ENCODE measurements around the gene PCDH9.

PCDH9 gene

GRCh38 chr13:66430728-66431127 lies 799.4 kb downstream of the PCDH9 start:
- Histone ChIP-seq H3K9me2 (replicated peaks; ENCODE audit: low read depth, low read length) (no peaks in the 10 kb centered on the region), H3K4me1 (ENCODE audit: insufficient read depth, low read length, poor library complexity, severe bottlenecking) (no peaks in the 10 kb centered on the region), H3K79me2 (ENCODE audit: insufficient read depth, low read length) (no peaks in the 10 kb centered on the region), H3K36me3 (ENCODE audit: insufficient read depth, low read length) (no peaks in the 10 kb centered on the region), H3K4me3 (ENCODE audit: low read length, poor library complexity, severe bottlenecking) (no peak overlapping the region), H3F3A (ENCODE audit: low read depth) (no peaks in the 10 kb centered on the region), H3K27me3 (ENCODE audit: insufficient read depth, low read length, poor library complexity, severe bottlenecking) (no peaks in the 10 kb centered on the region), H2AFZ (ENCODE audit: low read length) (no peak overlapping the region), H3K9me3 (ENCODE audit: insufficient read depth, low read depth, low read length) (no peaks in the 10 kb centered on the region), H3K9ac (ENCODE audit: low read depth, low read length, poor library complexity, severe bottlenecking) (no peak overlapping the region), H3K4me2 (ENCODE audit: low read depth, low read length, poor library complexity, severe bottlenecking) (no peak overlapping the region), H4K20me1 (ENCODE audit: insufficient read depth, low read length, poor library complexity, severe bottlenecking) (no peaks in the 10 kb centered on the region)
- TF ChIP-seq, protein P1, sequence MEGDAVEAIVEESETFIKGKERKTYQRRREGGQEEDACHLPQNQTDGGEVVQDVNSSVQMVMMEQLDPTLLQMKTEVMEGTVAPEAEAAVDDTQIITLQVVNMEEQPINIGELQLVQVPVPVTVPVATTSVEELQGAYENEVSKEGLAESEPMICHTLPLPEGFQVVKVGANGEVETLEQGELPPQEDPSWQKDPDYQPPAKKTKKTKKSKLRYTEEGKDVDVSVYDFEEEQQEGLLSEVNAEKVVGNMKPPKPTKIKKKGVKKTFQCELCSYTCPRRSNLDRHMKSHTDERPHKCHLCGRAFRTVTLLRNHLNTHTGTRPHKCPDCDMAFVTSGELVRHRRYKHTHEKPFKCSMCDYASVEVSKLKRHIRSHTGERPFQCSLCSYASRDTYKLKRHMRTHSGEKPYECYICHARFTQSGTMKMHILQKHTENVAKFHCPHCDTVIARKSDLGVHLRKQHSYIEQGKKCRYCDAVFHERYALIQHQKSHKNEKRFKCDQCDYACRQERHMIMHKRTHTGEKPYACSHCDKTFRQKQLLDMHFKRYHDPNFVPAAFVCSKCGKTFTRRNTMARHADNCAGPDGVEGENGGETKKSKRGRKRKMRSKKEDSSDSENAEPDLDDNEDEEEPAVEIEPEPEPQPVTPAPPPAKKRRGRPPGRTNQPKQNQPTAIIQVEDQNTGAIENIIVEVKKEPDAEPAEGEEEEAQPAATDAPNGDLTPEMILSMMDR (conservative IDR thresholded peaks at IDR 0.05; ENCODE audit: low read length), result no peak
- TF ChIP-seq EZH2phosphoT487 (IDR thresholded peaks at IDR 0.05; ENCODE audit: borderline replicate concordance), result no peak

DNA sequence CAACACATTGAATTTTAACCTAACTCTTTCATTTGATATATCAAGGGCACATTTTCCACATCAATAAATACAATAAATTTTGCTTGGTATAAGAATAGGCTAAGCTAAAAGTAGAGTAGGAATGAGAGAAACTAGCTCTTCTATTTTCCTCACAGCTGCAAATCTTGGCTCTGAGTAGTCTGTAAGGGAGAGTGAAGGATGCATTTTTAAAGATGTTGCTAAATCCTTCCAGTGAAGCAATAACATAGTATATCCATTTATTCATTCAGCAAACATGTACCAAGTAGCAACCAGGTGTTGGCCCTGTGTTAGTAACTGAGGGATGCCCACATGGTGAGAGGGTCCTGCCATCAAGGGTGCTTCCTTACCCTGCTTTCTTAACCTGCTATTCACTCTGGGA lies 799.9 kb downstream of the PCDH9 start:
- H3K79me2 ChIP-seq (ENCODE audit: insufficient read depth, low read length), result no peaks in the 10 kb centered on the region
- H3K9ac ChIP-seq (ENCODE audit: low read depth, low read length, poor library complexity, severe bottlenecking), result no peak overlapping the region
- H3K4me1 ChIP-seq (ENCODE audit: insufficient read depth, low read length, poor library complexity, severe bottlenecking), result no peaks in the 10 kb centered on the region
- H3F3A ChIP-seq (ENCODE audit: low read depth), result no peaks in the 10 kb centered on the region
- H3K27me3 ChIP-seq (ENCODE audit: insufficient read depth, low read length, poor library complexity, severe bottlenecking), result no peaks in the 10 kb centered on the region
- no peaks in the 10 kb centered on the region for H3K9me2 ChIP-seq (replicated peaks; ENCODE audit: low read depth, low read length)
- no peak overlapping the region for H3K4me3 ChIP-seq (ENCODE audit: low read length, poor library complexity, severe bottlenecking)
- TF ChIP-seq, protein P1 (conservative IDR thresholded peaks at IDR 0.05; ENCODE audit: low read length), result no peak
- no peak for TF ChIP-seq EZH2phosphoT487 (IDR thresholded peaks at IDR 0.05; ENCODE audit: borderline replicate concordance)
- no peak overlapping the region for H3K4me2 ChIP-seq (ENCODE audit: low read depth, low read length, poor library complexity, severe bottlenecking)
- H3K36me3 ChIP-seq (ENCODE audit: insufficient read depth, low read length), result no peaks in the 10 kb centered on the region
- no peaks in the 10 kb centered on the region for H4K20me1 ChIP-seq (ENCODE audit: insufficient read depth, low read length, poor library complexity, severe bottlenecking)
- no peaks in the 10 kb centered on the region for H3K9me3 ChIP-seq (ENCODE audit: insufficient read depth, low read depth, low read length)
- H2AFZ ChIP-seq (ENCODE audit: low read length), result no peak overlapping the region

GRCh38 chr13:66429156-66429555 lies 801.0 kb downstream of the PCDH9 start:
- no peaks in the 10 kb centered on the region for H3K9me2 ChIP-seq (replicated peaks; ENCODE audit: low read depth, low read length)
- no peak overlapping the region for H3K4me2 ChIP-seq (ENCODE audit: low read depth, low read length, poor library complexity, severe bottlenecking)
- no peak overlapping the region for H3K4me3 ChIP-seq (ENCODE audit: low read length, poor library complexity, severe bottlenecking)
- H4K20me1 ChIP-seq (ENCODE audit: insufficient read depth, low read length, poor library complexity, severe bottlenecking), result no peaks in the 10 kb centered on the region
- H3K9ac ChIP-seq (ENCODE audit: low read depth, low read length, poor library complexity, severe bottlenecking), result no peak overlapping the region
- H2AFZ ChIP-seq (ENCODE audit: low read length), result no peak overlapping the region
- TF ChIP-seq EZH2phosphoT487 (IDR thresholded peaks at IDR 0.05; ENCODE audit: borderline replicate concordance), result no peak
- TF ChIP-seq, protein P1 (conservative IDR thresholded peaks at IDR 0.05; ENCODE audit: low read length), result no peak
- H3K27me3 ChIP-seq (ENCODE audit: insufficient read depth, low read length, poor library complexity, severe bottlenecking), result no peaks in the 10 kb centered on the region
- H3K4me1 ChIP-seq (ENCODE audit: insufficient read depth, low read length, poor library complexity, severe bottlenecking), result no peaks in the 10 kb centered on the region
- no peaks in the 10 kb centered on the region for H3K36me3 ChIP-seq (ENCODE audit: insufficient read depth, low read length)
- no peaks in the 10 kb centered on the region for H3K9me3 ChIP-seq (ENCODE audit: insufficient read depth, low read depth, low read length)
- H3F3A ChIP-seq (ENCODE audit: low read depth), result no peaks in the 10 kb centered on the region
- H3K79me2 ChIP-seq (ENCODE audit: insufficient read depth, low read length), result no peaks in the 10 kb centered on the region

Measured in Loucy (cell line).